Hippocampal formation (tissue), 2 donors: ENCODE data around the gene LRIG1.

Experiments used
- DNase-seq, 2 donors: peaks; one replicate each; lab custom pipeline; 2025; lab: John Stamatoyannopoulos, UW

Gene LRIG1

GRCh38 chr3:66418475-66418931 lies 82.3 kb downstream of the LRIG1 start:
- DNase-seq, result peak; percentile 73 to 86

- no peak for DNase-seq
Measured at GRCh38 chr3:66416556-66417304, 84.1 kb downstream of the LRIG1 start.

- no peak for DNase-seq
Measured at GRCh38 chr3:66415867-66416428, 84.9 kb downstream of the LRIG1 start.

- DNase-seq, result no peak
Measured at GRCh38 chr3:66414846-66415245, 86.0 kb downstream of the LRIG1 start.

GRCh38 chr3:66413151-66413751 lies 87.6 kb downstream of the LRIG1 start:
- DNase-seq, result no peak

- no peak for DNase-seq
Measured at GRCh38 chr3:66411961-66412887, 88.6 kb downstream of the LRIG1 start.

- no peak for DNase-seq
Measured at GRCh38 chr3:66411474-66411873, 89.3 kb downstream of the LRIG1 start.

GRCh38 chr3:66410976-66411375 lies 89.8 kb downstream of the LRIG1 start:
- no peak for DNase-seq

GRCh38 chr3:66409771-66410754 lies 90.8 kb downstream of the LRIG1 start:
- no peak for DNase-seq

GRCh38 chr3:66407611-66408218 lies 93.1 kb downstream of the LRIG1 start:
- peak; percentile 34 to 71 for DNase-seq

GRCh38 chr3:66406831-66407610 lies 93.8 kb downstream of the LRIG1 start:
- no peak for DNase-seq

- DNase-seq, result peak; percentile 42 to 58
Measured at GRCh38 chr3:66406163-66406562, 94.7 kb downstream of the LRIG1 start.

GRCh38 chr3:66405701-66406091 lies 95.1 kb downstream of the LRIG1 start:
- DNase-seq, result peak in 1 of 2 donors; percentile 38

- DNase-seq, result no peak
Measured at GRCh38 chr3:66404903-66405700, 95.7 kb downstream of the LRIG1 start.

- no peak for DNase-seq
Measured at GRCh38 chr3:66404197-66404596, 96.6 kb downstream of the LRIG1 start.

- DNase-seq, result no peak
Measured at GRCh38 chr3:66403323-66403990, 97.4 kb downstream of the LRIG1 start.

GRCh38 chr3:66402596-66403290 lies 98.1 kb downstream of the LRIG1 start:
- DNase-seq, result no peak
